HG02870 (cell line): ENCODE data around the gene OTC.

Experiments
- ATAC-seq: cut with Tn5 transposase; IDR thresholded peaks from one replicate; pipeline ENCODE4 v1.9.1; 2021; ENCODE audit warnings: mild to moderate bottlenecking, moderate library complexity; ENCODE audit not compliant: unreplicated experiment

The OTC gene

GRCh38 chrX:38352362-38352761 is at the start of gene OTC:
OTC (plus strand) TSS chrX:38352604; CDS start chrX:38352697, 93 bp downstream.
- no peak for ATAC-seq

- no peak for ATAC-seq
These were observed 48.4 kb upstream of the OTC start for GRCh38 chrX:38304010-38304409.

- ATAC-seq = no peak
These were observed 46.4 kb upstream of the OTC start for GRCh38 chrX:38305971-38306370.

GRCh38 chrX:38311743-38312142 is 40.7 kb upstream of the OTC start:
- no peak for ATAC-seq

- no peak for ATAC-seq
These were observed 40.0 kb upstream of the OTC start for GRCh38 chrX:38312436-38312835.

GRCh38 chrX:38313190-38313589 is 39.2 kb upstream of the OTC start:
- ATAC-seq = no peak

GRCh38 chrX:38315186-38315585 is 37.2 kb upstream of the OTC start:
- no peak for ATAC-seq

GRCh38 chrX:38318196-38318595 is 34.2 kb upstream of the OTC start:
- no peak for ATAC-seq

- no peak for ATAC-seq
These were observed 33.8 kb upstream of the OTC start for GRCh38 chrX:38318606-38319005.

- ATAC-seq = no peak
These were observed 31.6 kb upstream of the OTC start for GRCh38 chrX:38320819-38321218.

- no peak for ATAC-seq
These were observed 26.3 kb upstream of the OTC start for GRCh38 chrX:38326086-38326485.

- peak; percentile 92 for ATAC-seq
These were observed 25.2 kb upstream of the OTC start, which contains the start of gene RPGR for GRCh38 chrX:38327007-38327774. RPGR (minus strand) TSS chrX:38327509; CDS start chrX:38327367, 142 bp downstream.

- ATAC-seq = peak; percentile 3
These were observed 24.7 kb upstream of the OTC start for GRCh38 chrX:38327775-38328081.

GRCh38 chrX:38332505-38332904 is 19.9 kb upstream of the OTC start:
- ATAC-seq = peak; percentile 84

GRCh38 chrX:38335382-38335781 is 17.0 kb upstream of the OTC start:
- no peak for ATAC-seq

GRCh38 chrX:38336538-38337240 is 15.7 kb upstream of the OTC start:
- ATAC-seq = no peak

- ATAC-seq = no peak
These were observed 11.0 kb upstream of the OTC start for GRCh38 chrX:38341442-38341841.

- no peak for ATAC-seq
These were observed 9.3 kb upstream of the OTC start for GRCh38 chrX:38342853-38343778.

GRCh38 chrX:38346150-38346549 is 6.3 kb upstream of the OTC start:
- no peak for ATAC-seq

- peak; percentile 98 for ATAC-seq
These were observed 5.3 kb upstream of the OTC start for GRCh38 chrX:38347136-38347535.

GRCh38 chrX:38351346-38351745 is 1.1 kb upstream of the OTC start:
- no peak for ATAC-seq
